Peyer's patch (tissue), 4 donors: ENCODE data around the gene PIGK.

Source experiments
- CTCF ChIP-seq, 6 experiments: fragments of 450-650 bp in 4 of 6; fragments of 200-600 bp in 2 of 6; sonication (generic) in 1 of 6; IDR thresholded peaks; one replicate each; pipeline ENCODE4 v1.5.1; 2017 to 2019; ENCODE audit warnings: antibody characterized with exemption in 6 of 6, mild to moderate bottlenecking in 3 of 6, moderate library complexity in 1 of 6
- POLR2A ChIP-seq, 2 donors: fragments of 450-650 bp; IDR thresholded peaks; one replicate each; pipeline ENCODE4 v1.5.1; 2017; ENCODE audit warnings: antibody characterized with exemption in 2 of 2, mild to moderate bottlenecking in 2 of 2, moderate library complexity in 2 of 2

- TF ChIP-seq POLR2A (IDR thresholded peaks at IDR 0.05) (no peak), CTCF (IDR thresholded peaks at IDR 0.05) (no peak)
Observed at GRCh38 chr1:77253211-77253610, 34.0 kb upstream of the PIGK start.
